Neutrophil (primary cell): ENCODE measurements around the gene UNC79.

Experiments
- H3K27ac ChIP-seq: fragments of 200-600 bp; sonication (generic); 2 replicates; pipeline ENCODE4 v1.5.1; 2016; ENCODE audit warnings: mild to moderate bottlenecking, moderate library complexity
- H3K27me3 ChIP-seq: fragments of 200-600 bp; sonication (generic); 2 replicates; pipeline ENCODE4 v1.6.0; 2016; ENCODE audit warnings: mild to moderate bottlenecking
- H3K36me3 ChIP-seq: fragments of 200-600 bp; sonication (generic); 2 replicates; pipeline ENCODE4 v1.5.1; 2017
- H3K4me1 ChIP-seq, 2 experiments: fragments of 200-600 bp in 1 of 2; sonication (generic) in 1 of 2; 1 replicate in 1 of 2; 2 replicates in 1 of 2; pipeline versions ENCODE4 v1.5.1 to v1.6.1; 2013 to 2016; ENCODE audit warnings: low read depth in 1 of 2, low read length in 1 of 2, mild to moderate bottlenecking in 1 of 2, moderate library complexity in 1 of 2; ENCODE audit not compliant: control insufficient read depth in 1 of 2, insufficient read depth in 1 of 2
- H3K4me3 ChIP-seq, 2 experiments: fragments of 200-600 bp in 1 of 2; sonication (generic) in 1 of 2; 1 replicate in 1 of 2; 2 replicates in 1 of 2; pipeline ENCODE4 v1.5.1; 2013 to 2016; ENCODE audit warnings: low read depth in 1 of 2, low read length in 1 of 2, mild to moderate bottlenecking in 1 of 2, moderate library complexity in 1 of 2
- H3K9me3 ChIP-seq: fragments of 200-600 bp; sonication (generic); 2 replicates; pipeline ENCODE4 v1.5.1; 2016
- CTCF ChIP-seq: fragments of 200-600 bp; sonication (generic); IDR thresholded peaks from 2 replicates; pipeline ENCODE4 v1.5.1; 2016; ENCODE audit warnings: antibody characterized with exemption

Gene UNC79

GRCh38 chr14:93683226-93683625 is 252.5 kb downstream of the UNC79 start:
- peaks cover 34% of the 10 kb centered on the region for H3K27me3 ChIP-seq
- H3K4me1 ChIP-seq = no peaks in the 10 kb centered on the region
- TF ChIP-seq CTCF = no peak

GRCh38 chr14:93685121-93685895 is 254.6 kb downstream of the UNC79 start:
- H3K4me3 ChIP-seq = no peak overlapping the region
- H3K4me1 ChIP-seq = no peaks in the 10 kb centered on the region
- H3K27me3 ChIP-seq = peaks cover 52% of the 10 kb centered on the region
- H3K27ac ChIP-seq = no peak overlapping the region
- no peaks in the 10 kb centered on the region for H3K36me3 ChIP-seq
- TF ChIP-seq CTCF = no peak
- H3K9me3 ChIP-seq = no peaks in the 10 kb centered on the region

More at GRCh38 chr14:93683226-93683625, 252.5 kb downstream of the UNC79 start:
- Histone ChIP-seq H3K9me3 (no peaks in the 10 kb centered on the region), H3K4me3 (no peak overlapping the region), H3K27ac (no peak overlapping the region), H3K36me3 (no peaks in the 10 kb centered on the region)

- no peak for TF ChIP-seq CTCF
These were observed 255.5 kb downstream of the UNC79 start for GRCh38 chr14:93686268-93686667.

GRCh38 chr14:93688239-93688666 is 257.5 kb downstream of the UNC79 start:
- H3K27ac ChIP-seq = no peak overlapping the region
- TF ChIP-seq CTCF = no peak
- H3K27me3 ChIP-seq = peaks cover 60% of the 10 kb centered on the region
- H3K4me1 ChIP-seq = no peaks in the 10 kb centered on the region
- H3K9me3 ChIP-seq = no peaks in the 10 kb centered on the region
- no peaks in the 10 kb centered on the region for H3K36me3 ChIP-seq
- no peak overlapping the region for H3K4me3 ChIP-seq

More at GRCh38 chr14:93686268-93686667, 255.5 kb downstream of the UNC79 start:
- no peak overlapping the region for H3K27ac ChIP-seq
- no peaks in the 10 kb centered on the region for H3K4me1 ChIP-seq
- peaks cover 60% of the 10 kb centered on the region for H3K27me3 ChIP-seq
- no peaks in the 10 kb centered on the region for H3K9me3 ChIP-seq
- no peaks in the 10 kb centered on the region for H3K36me3 ChIP-seq
- no peak overlapping the region for H3K4me3 ChIP-seq

- Histone ChIP-seq H3K27me3 (peaks cover 60% of the 10 kb centered on the region), H3K36me3 (no peaks in the 10 kb centered on the region), H3K9me3 (no peaks in the 10 kb centered on the region), H3K4me1 (no peaks in the 10 kb centered on the region), H3K27ac (no peak overlapping the region), H3K4me3 (no peak overlapping the region)
- no peak for TF ChIP-seq CTCF
These were observed 258.1 kb downstream of the UNC79 start for GRCh38 chr14:93688820-93689219.
